GM12891 (cell line): ENCODE data around the gene DHRS3.

Experiments used
- DNase-seq: peaks from one replicate; pipeline ENCODE4 v3.0.0; 2011; ENCODE audit warnings: low spot score; ENCODE audit not compliant: insufficient read length
- FAIRE-seq: peaks from 2 replicates; lab custom pipeline; 2011; peaks lifted over from hg19 to GRCh38; lab: Jason Lieb, UNC
- PAX5 ChIP-seq: IDR thresholded peaks from 2 replicates; pipeline ENCODE4 v1.6.1; 2011; ENCODE audit warnings: low read length, moderate library complexity, mild to moderate bottlenecking; ENCODE audit not compliant: insufficient read depth, severe bottlenecking
- POLR2A ChIP-seq: IDR thresholded peaks from 2 replicates; pipeline ENCODE4 v1.6.1; 2011; ENCODE audit warnings: low read depth, low read length, control low read depth
- POLR2AphosphoS5 ChIP-seq: IDR thresholded peaks from 2 replicates; pipeline ENCODE4 v1.6.1; 2011; ENCODE audit warnings: low read depth, low read length, control low read depth
- POU2F2 ChIP-seq: IDR thresholded peaks from 2 replicates; pipeline ENCODE4 v1.6.1; 2011; ENCODE audit warnings: low read depth, mild to moderate bottlenecking, control low read depth, low read length, moderate library complexity
- SPI1 ChIP-seq: IDR thresholded peaks from 2 replicates; pipeline ENCODE4 v1.6.1; 2011; ENCODE audit warnings: low read depth, low read length, control low read depth
- TAF1 ChIP-seq: IDR thresholded peaks from 2 replicates; pipeline ENCODE4 v1.6.1; 2011; ENCODE audit warnings: low read depth, low read length, control low read depth

The DHRS3 gene

DNA sequence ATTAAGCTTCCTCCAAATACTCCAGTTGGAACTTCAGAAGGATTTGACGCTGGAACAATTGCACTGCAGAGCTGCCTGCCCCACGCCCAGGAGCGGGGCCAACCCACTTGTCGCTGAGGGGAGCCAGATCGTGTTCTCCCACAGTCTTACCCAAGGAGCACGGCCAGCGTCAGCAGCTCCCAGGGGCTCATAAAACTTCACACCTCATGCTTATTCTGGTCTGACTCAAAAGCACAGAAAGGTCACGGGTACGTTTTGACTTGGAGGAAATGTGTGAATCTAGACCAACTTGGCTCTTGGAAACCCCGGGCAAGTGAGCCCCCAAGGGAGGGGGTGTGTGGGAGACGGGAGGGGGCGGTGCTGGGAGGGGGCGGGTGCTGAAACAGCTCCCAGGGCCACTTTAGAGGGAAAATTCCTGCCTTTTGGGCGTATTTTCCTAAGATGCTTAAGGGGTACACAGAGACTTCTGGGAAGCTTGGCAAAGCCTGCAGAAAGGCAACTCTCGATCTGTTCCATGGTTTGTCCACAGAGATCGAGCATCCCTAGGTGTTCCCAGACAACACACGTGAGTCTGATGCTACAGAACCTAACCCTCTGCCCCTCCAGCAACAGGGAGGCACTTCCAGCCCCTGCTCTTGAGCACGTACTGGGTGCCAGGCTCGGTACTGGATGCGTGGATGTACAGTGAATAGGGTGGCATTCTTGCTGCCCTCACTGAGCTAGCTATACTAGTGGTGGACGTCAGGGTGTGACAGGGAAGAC is 98.9 kb downstream of the DHRS3 start:
- no peak for DNase-seq
- TF ChIP-seq POLR2A: no peak
- TF ChIP-seq POLR2AphosphoS5: no peak
- TF ChIP-seq SPI1: no peak
- no peak for TF ChIP-seq PAX5
- no peak for TF ChIP-seq POU2F2
- TF ChIP-seq TAF1: no peak
- no peak for FAIRE-seq
